ENCODE measurements around the gene TSPAN9. TPM values are rescaled to one million over a fixed set of nuclear protein-coding genes. Genes with fewer than 3 reads are reported as not detected.

TSPAN9 gene
- total RNA-seq, 1 experiment from 2014 or later = 35.5 TPM

DNA sequence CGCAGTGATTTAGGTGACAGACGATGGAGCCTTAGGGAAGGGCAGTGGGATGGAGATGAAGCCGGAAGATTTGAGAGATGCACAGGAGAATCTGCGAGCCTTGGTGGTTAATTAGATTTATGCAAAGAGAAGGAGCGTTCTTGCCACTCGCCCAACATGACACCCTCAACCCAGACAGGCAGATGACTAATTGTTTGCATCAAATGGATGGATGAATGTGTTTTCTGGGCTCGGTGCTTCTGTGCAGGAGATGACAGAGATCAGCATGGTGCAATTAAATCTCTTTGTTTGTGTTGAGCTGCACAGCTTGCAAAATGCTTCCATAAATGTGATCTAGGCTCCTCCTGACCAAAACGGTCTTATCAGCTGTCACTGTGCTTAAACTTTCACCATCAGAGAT, 211.5 kb downstream of the TSPAN9 start:
- peak; percentile 30 for DNase-seq (ENCODE audit: low spot score)
- intact Hi-C loops (cut with micrococcal nuclease; ENCODE audit: unreplicated experiment) = no loop called here
- Histone ChIP-seq H3K27me3 (replicated peaks; ENCODE audit: insufficient read depth, low read depth, low read length, poor library complexity) (no peaks in the 10 kb centered on the region), H3K27ac (ENCODE audit: low read depth, low read length, poor library complexity, severe bottlenecking) (no peak overlapping the region), H3K4me3 (ENCODE audit: low read depth, low read length, poor library complexity, severe bottlenecking) (no peak overlapping the region), H3K4me1 (ENCODE audit: insufficient read depth, low read length, poor library complexity, severe bottlenecking) (peaks cover 19% of the 10 kb centered on the region), H3K9me3 (ENCODE audit: low read depth, low read length, poor library complexity, severe bottlenecking) (no peaks in the 10 kb centered on the region), H3K36me3 (ENCODE audit: insufficient read depth, low read length, poor library complexity, severe bottlenecking) (no peaks in the 10 kb centered on the region)
- CTCF ChIA-PET = no interaction called here
- BruUV-seq (replicated peaks) = no TSS peak
- TF ChIP-seq CTCF (conservative IDR thresholded peaks at IDR 0.05; ENCODE audit: low read depth, low read length) = no peak
- POLR2A ChIA-PET (ENCODE audit: low non-redundant PET) = no interaction called here

- no peak overlapping the region for H3K4me3 ChIP-seq (ENCODE audit: low read depth, low read length, poor library complexity, severe bottlenecking)
- no peaks in the 10 kb centered on the region for H3K9me3 ChIP-seq (ENCODE audit: low read depth, low read length, poor library complexity, severe bottlenecking)
- intact Hi-C loops (cut with micrococcal nuclease; ENCODE audit: unreplicated experiment) = no loop called here
- ChIA-PET CTCF (no interaction called here), POLR2A (ENCODE audit: low non-redundant PET) (no interaction called here)
- H3K27ac ChIP-seq (ENCODE audit: low read depth, low read length, poor library complexity, severe bottlenecking) = no peak overlapping the region
- H3K27me3 ChIP-seq (replicated peaks; ENCODE audit: insufficient read depth, low read depth, low read length, poor library complexity) = no peaks in the 10 kb centered on the region
- peaks cover 16% of the 10 kb centered on the region for H3K4me1 ChIP-seq (ENCODE audit: insufficient read depth, low read length, poor library complexity, severe bottlenecking)
- no peak for DNase-seq (ENCODE audit: low spot score)
- no TSS peak for BruUV-seq (replicated peaks)
- no peaks in the 10 kb centered on the region for H3K36me3 ChIP-seq (ENCODE audit: insufficient read depth, low read length, poor library complexity, severe bottlenecking)
- TF ChIP-seq EZH2 (IDR thresholded peaks at IDR 0.05; ENCODE audit: borderline replicate concordance, low read depth, low read length, poor library complexity, severe bottlenecking) = no peak
- TF ChIP-seq CTCF (conservative IDR thresholded peaks at IDR 0.05; ENCODE audit: low read depth, low read length) = no peak
These were observed 212.5 kb downstream of the TSPAN9 start for GRCh38 chr12:3289702-3290101.

DNA sequence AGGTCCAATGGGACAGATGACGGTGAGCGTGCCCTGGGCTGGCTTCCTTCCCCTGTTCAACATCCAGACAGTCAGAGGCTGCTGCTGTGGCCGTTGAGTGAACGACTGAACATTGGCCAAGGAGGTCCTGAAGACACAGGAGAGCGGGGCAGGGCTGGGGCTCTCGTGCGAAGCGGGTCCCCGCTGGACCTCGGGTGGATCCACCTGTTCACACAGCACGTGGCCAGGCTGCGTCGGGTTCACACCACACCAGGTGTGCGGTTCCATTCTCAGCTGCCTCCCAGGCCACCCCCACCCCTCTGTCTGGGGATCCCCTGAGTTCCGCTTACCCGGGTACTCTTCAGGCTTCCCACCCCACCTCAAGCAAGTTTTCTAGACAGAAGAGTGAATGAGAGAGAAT, 214.8 kb downstream of the TSPAN9 start:
- no peak overlapping the region for H3K27ac ChIP-seq (ENCODE audit: low read depth, low read length, poor library complexity, severe bottlenecking)
- no peaks in the 10 kb centered on the region for H3K27me3 ChIP-seq (replicated peaks; ENCODE audit: insufficient read depth, low read depth, low read length, poor library complexity)
- BruUV-seq (replicated peaks) = no TSS peak
- no peak for TF ChIP-seq CTCF (conservative IDR thresholded peaks at IDR 0.05; ENCODE audit: low read depth, low read length)
- TF ChIP-seq EZH2 (IDR thresholded peaks at IDR 0.05; ENCODE audit: borderline replicate concordance, low read depth, low read length, poor library complexity, severe bottlenecking) = no peak
- no peak for DNase-seq (ENCODE audit: low spot score)
- no peaks in the 10 kb centered on the region for H3K9me3 ChIP-seq (ENCODE audit: low read depth, low read length, poor library complexity, severe bottlenecking)
- no peak overlapping the region for H3K4me3 ChIP-seq (ENCODE audit: low read depth, low read length, poor library complexity, severe bottlenecking)
- H3K36me3 ChIP-seq (ENCODE audit: insufficient read depth, low read length, poor library complexity, severe bottlenecking) = no peaks in the 10 kb centered on the region
- ChIA-PET POLR2A (ENCODE audit: low non-redundant PET) (no interaction called here), CTCF (no interaction called here)
- no peaks in the 10 kb centered on the region for H3K4me1 ChIP-seq (ENCODE audit: insufficient read depth, low read length, poor library complexity, severe bottlenecking)
- intact Hi-C loops (cut with micrococcal nuclease; ENCODE audit: unreplicated experiment) = no loop called here
